Heart left ventricle (tissue), 13 donors: ENCODE measurements around the gene ANAPC10.

ENCODE experiments used
- POLR2A ChIP-seq, 2 donors: fragments of 450-650 bp; IDR thresholded peaks; one replicate each; pipeline ENCODE4 v1.6.1; 2017; ENCODE audit warnings: antibody characterized with exemption in 2 of 2, mild to moderate bottlenecking in 2 of 2, moderate library complexity in 2 of 2
- TF ChIP-seq, protein P1 (sequence below), 12 donors: fragments of 200-600 bp; sonication (generic) in 4 of 12; IDR thresholded peaks; one replicate each; pipeline versions ENCODE4 v1.5.0 to v1.8.0; 2018 to 2022; ENCODE audit warnings: antibody characterized with exemption in 12 of 12, mild to moderate bottlenecking in 5 of 12
- donor health status: ischemic (EF 13 %, LVEDD 7.1; RV severe dilation, severe dysfunction).
- donor health status: DM: no; HTN: yes; CAD: no.
- donor health status: DM: no; HTN: no; CAD: no.
- donor health status: ischemic (EF 25% LVEDD 6.9; RV normal size, moderate dysfunction).
- donor health status: ischemic (EF 25% LVEDD 5.7; RV mildly dilated, moderate dysfunction).
- donor health status: ischemic (EF 35%, LVEDD 5.7; RV mildly dilated, moderate dysfunction).
- donor health status: nonischemic (EF 11% LVEDD 7.7; RV severe dilation, severe dysfunction).
- donor health status: DM: yes; HTN: yes; CAD: no.
- donor health status: PGD.
- donor health status: ischemic (EF 29% LVEDD 5.4; RV normal size, mild dysfunction).
- donor health status: nonischemic (EF 23%, LVEDD 6.1; RV moderate dilation, normal function).

DNA sequence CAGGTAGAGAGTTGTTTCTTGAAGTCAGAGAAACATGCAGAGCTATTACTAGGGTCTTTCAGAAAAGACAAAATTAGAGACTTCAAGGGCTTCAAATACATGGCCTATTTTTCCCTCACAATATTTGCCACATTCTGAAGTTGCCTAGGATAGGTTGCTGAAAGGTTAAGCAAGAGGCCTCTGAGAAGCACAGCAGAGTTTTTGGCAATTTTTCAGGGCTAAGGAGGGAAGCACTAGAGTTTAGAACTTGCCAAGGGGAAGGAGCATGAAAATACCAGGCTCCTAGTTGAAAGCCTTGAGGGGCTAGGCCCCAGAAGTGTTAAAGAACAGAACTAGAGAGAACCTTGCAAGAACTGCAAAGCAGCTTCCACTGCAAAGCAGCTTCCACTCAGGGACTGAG lies 86.4 kb downstream of the ANAPC10 start:
- TF ChIP-seq, protein P1, sequence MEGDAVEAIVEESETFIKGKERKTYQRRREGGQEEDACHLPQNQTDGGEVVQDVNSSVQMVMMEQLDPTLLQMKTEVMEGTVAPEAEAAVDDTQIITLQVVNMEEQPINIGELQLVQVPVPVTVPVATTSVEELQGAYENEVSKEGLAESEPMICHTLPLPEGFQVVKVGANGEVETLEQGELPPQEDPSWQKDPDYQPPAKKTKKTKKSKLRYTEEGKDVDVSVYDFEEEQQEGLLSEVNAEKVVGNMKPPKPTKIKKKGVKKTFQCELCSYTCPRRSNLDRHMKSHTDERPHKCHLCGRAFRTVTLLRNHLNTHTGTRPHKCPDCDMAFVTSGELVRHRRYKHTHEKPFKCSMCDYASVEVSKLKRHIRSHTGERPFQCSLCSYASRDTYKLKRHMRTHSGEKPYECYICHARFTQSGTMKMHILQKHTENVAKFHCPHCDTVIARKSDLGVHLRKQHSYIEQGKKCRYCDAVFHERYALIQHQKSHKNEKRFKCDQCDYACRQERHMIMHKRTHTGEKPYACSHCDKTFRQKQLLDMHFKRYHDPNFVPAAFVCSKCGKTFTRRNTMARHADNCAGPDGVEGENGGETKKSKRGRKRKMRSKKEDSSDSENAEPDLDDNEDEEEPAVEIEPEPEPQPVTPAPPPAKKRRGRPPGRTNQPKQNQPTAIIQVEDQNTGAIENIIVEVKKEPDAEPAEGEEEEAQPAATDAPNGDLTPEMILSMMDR (IDR thresholded peaks at IDR 0.05), result no peak
- TF ChIP-seq POLR2A (IDR thresholded peaks at IDR 0.05), result no peak
